SK-N-SH (cell line): ENCODE data around the gene MRPS34.

Experiments used
- FOXM1 ChIP-seq: IDR thresholded peaks from 2 replicates; pipeline ENCODE4 v1.4.0; 2012; ENCODE audit warnings: low read depth, mild to moderate bottlenecking
- IRF3 ChIP-seq: fragments of 150-350 bp; IDR thresholded peaks from 2 replicates; pipeline ENCODE4 v1.6.1; 2016; ENCODE audit warnings: mild to moderate bottlenecking, low read depth, low read length
- MAX ChIP-seq: IDR thresholded peaks from 2 replicates; pipeline ENCODE4 v1.4.0; 2012; ENCODE audit warnings: low read depth
- NFIC ChIP-seq: IDR thresholded peaks from 2 replicates; pipeline ENCODE4 v1.4.0; 2012; ENCODE audit warnings: borderline replicate concordance
- NRF1 ChIP-seq: IDR thresholded peaks from 2 replicates; pipeline ENCODE4 v1.6.1; 2012; ENCODE audit warnings: low read depth, mild to moderate bottlenecking, low read length
- POLR2AphosphoS5 ChIP-seq: IDR thresholded peaks from 2 replicates; pipeline ENCODE4 v1.6.1; 2012; ENCODE audit warnings: low read depth, low read length
- TAF1 ChIP-seq: IDR thresholded peaks from 2 replicates; pipeline ENCODE4 v1.6.1; 2012; ENCODE audit warnings: low read depth, mild to moderate bottlenecking, low read length, moderate library complexity, borderline replicate concordance

- no peak for TF ChIP-seq TAF1
- TF ChIP-seq FOXM1: no peak
- TF ChIP-seq MAX: no peak
- no peak for TF ChIP-seq POLR2AphosphoS5
- TF ChIP-seq IRF3: no peak
- TF ChIP-seq NRF1: no peak
- TF ChIP-seq NFIC: no peak
Measured at GRCh38 chr16:1781254-1781653, 8.3 kb upstream of the MRPS34 start.
